Astrocyte (in vitro differentiated cells and primary cell): ENCODE results near the gene C1orf198. TPM values are rescaled to one million over a fixed set of nuclear protein-coding genes. Genes with fewer than 3 reads are reported as not detected.

Experiments used
- DNase-seq: peaks from one replicate; pipeline ENCODE4 v3.0.0-alpha.2; 2010; ENCODE audit warnings: low read depth
- FAIRE-seq: peaks from 2 replicates; lab custom pipeline; 2011; peaks lifted over from hg19 to GRCh38; lab: Jason Lieb, UNC
- H2AFZ ChIP-seq: 2 replicates; pipeline ENCODE4 v1.6.0; 2012; ENCODE audit warnings: low read depth, low read length, inconsistent platforms
- H3K27ac ChIP-seq: 2 replicates; pipeline ENCODE4 v1.5.1; 2011; ENCODE audit warnings: low read depth, low read length, inconsistent platforms
- H3K27me3 ChIP-seq: 2 replicates; pipeline ENCODE4 v1.6.0; 2011; ENCODE audit warnings: low read length, inconsistent platforms; ENCODE audit not compliant: insufficient read depth
- H3K36me3 ChIP-seq: 2 replicates; pipeline ENCODE4 v1.5.1; 2011; ENCODE audit warnings: low read length, inconsistent platforms; ENCODE audit not compliant: insufficient read depth
- H3K4me1 ChIP-seq: 2 replicates; pipeline ENCODE4 v1.5.1; 2011; ENCODE audit warnings: low read length, inconsistent platforms; ENCODE audit not compliant: insufficient read depth
- H3K4me2 ChIP-seq: 2 replicates; pipeline ENCODE4 v1.6.0; 2012; ENCODE audit warnings: low read length, inconsistent platforms
- H3K4me3 ChIP-seq: 2 replicates; pipeline ENCODE4 v1.5.1; 2011; ENCODE audit warnings: low read depth, mild to moderate bottlenecking, low read length, inconsistent platforms; ENCODE audit not compliant: insufficient read depth
- H3K79me2 ChIP-seq: 2 replicates; pipeline ENCODE4 v1.6.0; 2012; ENCODE audit warnings: mild to moderate bottlenecking, low read length, inconsistent platforms; ENCODE audit not compliant: insufficient read depth
- H3K9ac ChIP-seq: 2 replicates; pipeline ENCODE4 v1.6.0; 2012; ENCODE audit warnings: mild to moderate bottlenecking, low read length, inconsistent platforms
- H3K9me3 ChIP-seq: 2 replicates; pipeline ENCODE4 v1.5.1; 2012; ENCODE audit warnings: low read depth, mild to moderate bottlenecking, low read length, inconsistent platforms; ENCODE audit not compliant: insufficient read depth
- H4K20me1 ChIP-seq: 2 replicates; pipeline ENCODE4 v1.6.0; 2012; ENCODE audit warnings: low read length, inconsistent platforms; ENCODE audit not compliant: insufficient read depth
- H3K27ac Mint-ChIP-seq: one replicate; pipeline ENCODE4 v1.8.0; 2021; ENCODE audit warnings: mild to moderate bottlenecking, mixed read lengths; ENCODE audit not compliant: unreplicated experiment
- H3K27me3 Mint-ChIP-seq: one replicate; pipeline ENCODE4 v1.8.0; 2021; ENCODE audit warnings: low read depth, mixed read lengths; ENCODE audit not compliant: unreplicated experiment
- H3K36me3 Mint-ChIP-seq: one replicate; pipeline ENCODE4 v1.8.0; 2021; ENCODE audit warnings: low read depth, mixed read lengths; ENCODE audit not compliant: unreplicated experiment
- H3K4me1 Mint-ChIP-seq: one replicate; pipeline ENCODE4 v1.8.0; 2021; ENCODE audit warnings: low read depth, mixed read lengths; ENCODE audit not compliant: unreplicated experiment
- H3K4me3 Mint-ChIP-seq: one replicate; pipeline ENCODE4 v1.8.0; 2021; ENCODE audit warnings: mild to moderate bottlenecking, moderate library complexity, mixed read lengths; ENCODE audit not compliant: unreplicated experiment
- H3K9me3 Mint-ChIP-seq: one replicate; pipeline ENCODE4 v1.8.0; 2021; ENCODE audit warnings: mild to moderate bottlenecking, mixed read lengths; ENCODE audit not compliant: unreplicated experiment
- CTCF ChIP-seq: IDR thresholded peaks from 2 replicates; pipeline ENCODE4 v1.5.1; 2011; ENCODE audit warnings: low read depth, mild to moderate bottlenecking, inconsistent platforms, low read length, moderate library complexity; ENCODE audit not compliant: insufficient read depth
- EZH2 ChIP-seq: IDR thresholded peaks from 2 replicates; pipeline ENCODE4 v1.6.1; 2012; ENCODE audit warnings: mild to moderate bottlenecking, low read length, inconsistent platforms; ENCODE audit not compliant: insufficient read depth
- total RNA-seq: library from RNA; stranded (reverse); gene quantifications from 2 replicates; pipeline ENCODE4 v1.2.1, GENCODE V29; 2021

The C1orf198 gene
- total RNA-seq, 1 donor from 2014 or later: 102 TPM

GRCh38 chr1:230883967-230884366 is 15.6 kb upstream of the C1orf198 start:
- H3K4me2 ChIP-seq: no peak overlapping the region
- Mint-ChIP-seq H3K4me3 (no peak overlapping the region), H3K4me1 (no peaks in the 10 kb centered on the region), H3K27ac (no peak overlapping the region), H3K36me3 (peaks cover 6% of the 10 kb centered on the region), H3K27me3 (peaks cover 21% of the 10 kb centered on the region), H3K9me3 (peaks cover 4% of the 10 kb centered on the region)
- peaks cover 6% of the 10 kb centered on the region for H3K9me3 ChIP-seq
- no peak overlapping the region for H3K27ac ChIP-seq
- H4K20me1 ChIP-seq: no peaks in the 10 kb centered on the region
- no peak for TF ChIP-seq CTCF
- no peak for TF ChIP-seq EZH2
- H3K9ac ChIP-seq: no peak overlapping the region
- FAIRE-seq (no peak), DNase-seq (no peak)
- no peaks in the 10 kb centered on the region for H3K4me1 ChIP-seq
- peaks cover 9% of the 10 kb centered on the region for H3K27me3 ChIP-seq
- H3K79me2 ChIP-seq: no peaks in the 10 kb centered on the region
- no peak overlapping the region for H2AFZ ChIP-seq
- no peak overlapping the region for H3K4me3 ChIP-seq
- no peaks in the 10 kb centered on the region for H3K36me3 ChIP-seq

GRCh38 chr1:230879778-230880177 is 11.5 kb upstream of the C1orf198 start:
- FAIRE-seq (no peak), DNase-seq (no peak)
- Histone ChIP-seq H3K36me3 (no peaks in the 10 kb centered on the region), H3K4me1 (peaks cover 7% of the 10 kb centered on the region), H3K9ac (no peak overlapping the region), H3K79me2 (no peaks in the 10 kb centered on the region), H3K4me3 (no peak overlapping the region), H3K9me3 (peaks cover 2% of the 10 kb centered on the region), H4K20me1 (no peaks in the 10 kb centered on the region), H3K27ac (no peak overlapping the region), H3K4me2 (no peak overlapping the region), H2AFZ (no peak overlapping the region), H3K27me3 (peaks cover 9% of the 10 kb centered on the region)
- TF ChIP-seq CTCF (no peak), EZH2 (no peak)
- Mint-ChIP-seq H3K27me3 (peaks cover 21% of the 10 kb centered on the region), H3K9me3 (peaks cover 3% of the 10 kb centered on the region), H3K4me1 (peaks cover 4% of the 10 kb centered on the region), H3K4me3 (no peak overlapping the region), H3K36me3 (peaks cover 9% of the 10 kb centered on the region), H3K27ac (peak overlapping the region; percentile 58)

- H3K79me2 ChIP-seq: no peaks in the 10 kb centered on the region
- Mint-ChIP-seq H3K4me3 (no peak overlapping the region), H3K9me3 (no peaks in the 10 kb centered on the region), H3K27me3 (peaks cover 17% of the 10 kb centered on the region), H3K4me1 (peaks cover 4% of the 10 kb centered on the region), H3K27ac (no peak overlapping the region), H3K36me3 (peaks cover 6% of the 10 kb centered on the region)
- H3K9me3 ChIP-seq: no peaks in the 10 kb centered on the region
- H3K36me3 ChIP-seq: no peaks in the 10 kb centered on the region
- H3K27ac ChIP-seq: no peak overlapping the region
- FAIRE-seq (peak; percentile 49), DNase-seq (peak; percentile 82)
- TF ChIP-seq CTCF (no peak), EZH2 (no peak)
- no peaks in the 10 kb centered on the region for H4K20me1 ChIP-seq
- H3K4me3 ChIP-seq: no peak overlapping the region
- no peak overlapping the region for H3K4me2 ChIP-seq
- peaks cover 9% of the 10 kb centered on the region for H3K27me3 ChIP-seq
- peaks cover 7% of the 10 kb centered on the region for H3K4me1 ChIP-seq
- H2AFZ ChIP-seq: no peak overlapping the region
- no peak overlapping the region for H3K9ac ChIP-seq
These were observed 10.3 kb upstream of the C1orf198 start for GRCh38 chr1:230878591-230878990.
